HG02973 (cell line): ENCODE results near the gene C20orf141.
"Not testable (repeated sequence)": the region's sequence is repeated elsewhere in the genome, so short reads cannot be mapped to it uniquely, and the experiment has no call there.

Experiments
- ATAC-seq: cut with Tn5 transposase; IDR thresholded peaks from one replicate; pipeline ENCODE4 v1.9.1; 2021; ENCODE audit warnings: moderate library complexity; ENCODE audit not compliant: unreplicated experiment

C20orf141 gene

GRCh38 chr20:2814587-2815051, at the start of gene C20orf141:
Gene C20orf141, plus strand, starts transcription at chr20:2814987. Its CDS starts 198 bp downstream, at chr20:2815185.
- no peak for ATAC-seq

- no peak for ATAC-seq
Measured at GRCh38 chr20:2767768-2768631, 46.8 kb upstream of the C20orf141 start.

GRCh38 chr20:2768632-2769015, 46.2 kb upstream of the C20orf141 start:
- ATAC-seq: no peak

- ATAC-seq: not testable (repeated sequence)
Measured at GRCh38 chr20:2770091-2770490, 44.7 kb upstream of the C20orf141 start.

- ATAC-seq: no peak
Measured at GRCh38 chr20:2771631-2772080, 43.1 kb upstream of the C20orf141 start.

GRCh38 chr20:2773812-2774211, 41.0 kb upstream of the C20orf141 start:
- no peak for ATAC-seq

GRCh38 chr20:2775139-2775538, 39.6 kb upstream of the C20orf141 start:
- no peak for ATAC-seq

- ATAC-seq: no peak
Measured at GRCh38 chr20:2778602-2779321, 36.0 kb upstream of the C20orf141 start.

GRCh38 chr20:2780948-2781347, 33.8 kb upstream of the C20orf141 start:
- ATAC-seq: no peak

GRCh38 chr20:2783908-2784566, 30.8 kb upstream of the C20orf141 start:
- no peak for ATAC-seq

GRCh38 chr20:2793471-2793870, 21.3 kb upstream of the C20orf141 start:
- ATAC-seq: no peak

GRCh38 chr20:2794202-2794748, 20.5 kb upstream of the C20orf141 start:
- no peak for ATAC-seq

- ATAC-seq: no peak
Measured at GRCh38 chr20:2794866-2795447, 19.8 kb upstream of the C20orf141 start.

- ATAC-seq: no peak
Measured at GRCh38 chr20:2795451-2795850, 19.3 kb upstream of the C20orf141 start.

GRCh38 chr20:2796011-2796660, 18.7 kb upstream of the C20orf141 start:
- no peak for ATAC-seq

- no peak for ATAC-seq
Measured at GRCh38 chr20:2797136-2797983, 17.4 kb upstream of the C20orf141 start.

GRCh38 chr20:2798095-2798805, 16.5 kb upstream of the C20orf141 start:
- ATAC-seq: no peak

- no peak for ATAC-seq
Measured at GRCh38 chr20:2798814-2799213, 16.0 kb upstream of the C20orf141 start.

GRCh38 chr20:2799271-2799670, 15.5 kb upstream of the C20orf141 start:
- no peak for ATAC-seq
